K562 (cell line): Measurements from ENCODE around the gene TBC1D3B.

Experiments used
- BCL6 ChIP-seq: fragments of 250-450 bp; sonication (Bioruptor Pico); IDR thresholded peaks from 2 replicates; pipeline ENCODE4 v1.4.0; 2020
- KDM1A ChIP-seq, 2 experiments: fragments of 450-650 bp; IDR thresholded peaks; 2 replicates each; pipeline ENCODE4 v1.6.1; 2016; ENCODE audit warnings: mild to moderate bottlenecking in 2 of 2
- MYNN ChIP-seq, 2 experiments: sonication (generic); formaldehyde crosslinking in 1 of 2; IDR thresholded peaks; 2 replicates each; pipeline versions ENCODE4 v1.5.0 to v1.6.1; 2016 to 2020; ENCODE audit warnings: antibody characterized with exemption in 1 of 2, missing genetic modification reagents in 1 of 2
- NFIC ChIP-seq: fragments of 450-650 bp; IDR thresholded peaks from 2 replicates; pipeline ENCODE4 v1.6.1; 2017; ENCODE audit warnings: mild to moderate bottlenecking, inconsistent platforms
- POLR2A ChIP-seq: fragments of 450-650 bp; conservative IDR thresholded peaks from 2 replicates; pipeline ENCODE4 v1.6.1; 2016
- POLR2AphosphoS5 ChIP-seq: IDR thresholded peaks from 2 replicates; pipeline ENCODE4 v1.6.1; 2011; ENCODE audit warnings: mild to moderate bottlenecking, low read depth, low read length, moderate library complexity; ENCODE audit not compliant: control insufficient read depth, insufficient read depth
- TCFL5 ChIP-seq: fragments of 250-450 bp; sonication (Bioruptor Pico); conservative IDR thresholded peaks from 2 replicates; pipeline ENCODE4 v1.6.1; 2021; ENCODE audit warnings: mild to moderate bottlenecking, moderate library complexity, matching md5 sums
- ZFX ChIP-seq: sonication (generic); formaldehyde crosslinking; IDR thresholded peaks from 2 replicates; pipeline ENCODE4 v1.8.0; 2022; ENCODE audit warnings: mild to moderate bottlenecking, missing genetic modification reagents, moderate library complexity
- ZNF224 ChIP-seq: sonication (generic); formaldehyde crosslinking; IDR thresholded peaks from 2 replicates; pipeline ENCODE4 v1.8.0; 2022; ENCODE audit warnings: mild to moderate bottlenecking, missing genetic modification reagents
- ZNF232 ChIP-seq: sonication (generic); formaldehyde crosslinking; IDR thresholded peaks from 2 replicates; pipeline ENCODE4 v1.8.0; 2022; ENCODE audit warnings: mild to moderate bottlenecking, missing genetic modification reagents
- ZNF431 ChIP-seq: sonication (generic); formaldehyde crosslinking; IDR thresholded peaks from 2 replicates; pipeline ENCODE4 v1.8.0; 2022; ENCODE audit warnings: mild to moderate bottlenecking, missing genetic modification reagents
- TF ChIP-seq, protein P1 (sequence below), 3 experiments: IDR thresholded peaks in 2 of 3; conservative IDR thresholded peaks in 1 of 3; 2 replicates each; pipeline ENCODE4 v1.5.1; 2011 to 2012; ENCODE audit warnings: low read length in 3 of 3, mild to moderate bottlenecking in 3 of 3, control low read depth in 2 of 3, improper control_type of control experiment in 1 of 3, inconsistent platforms in 1 of 3, low read depth in 1 of 3, mixed read lengths in 1 of 3, moderate library complexity in 1 of 3; ENCODE audit not compliant: insufficient read depth in 2 of 3

DNA sequence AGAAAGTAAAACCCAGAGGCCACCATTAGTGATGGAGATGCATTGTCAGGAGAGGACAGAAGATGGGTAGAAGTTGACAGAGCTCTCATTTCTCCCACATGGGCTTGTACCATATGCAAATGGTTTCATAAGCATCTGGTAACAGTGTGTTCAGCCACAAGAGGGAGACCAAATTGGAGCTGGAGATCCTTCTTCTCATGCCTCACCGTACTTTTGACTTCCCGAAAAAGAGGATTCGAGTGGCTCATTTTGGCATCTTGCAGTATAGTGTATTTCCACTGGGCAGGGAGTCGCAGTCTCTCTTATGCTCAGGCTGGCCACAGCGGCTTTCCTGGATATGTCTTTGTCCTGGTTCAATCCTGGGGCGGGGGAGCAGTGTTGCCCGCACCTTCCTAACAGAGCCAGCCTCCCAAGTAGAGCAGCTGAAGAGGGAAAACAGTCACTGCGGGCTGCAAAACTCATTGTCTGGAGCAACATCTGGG, 23.8 kb downstream of the TBC1D3B start:
- TF ChIP-seq, protein P1, sequence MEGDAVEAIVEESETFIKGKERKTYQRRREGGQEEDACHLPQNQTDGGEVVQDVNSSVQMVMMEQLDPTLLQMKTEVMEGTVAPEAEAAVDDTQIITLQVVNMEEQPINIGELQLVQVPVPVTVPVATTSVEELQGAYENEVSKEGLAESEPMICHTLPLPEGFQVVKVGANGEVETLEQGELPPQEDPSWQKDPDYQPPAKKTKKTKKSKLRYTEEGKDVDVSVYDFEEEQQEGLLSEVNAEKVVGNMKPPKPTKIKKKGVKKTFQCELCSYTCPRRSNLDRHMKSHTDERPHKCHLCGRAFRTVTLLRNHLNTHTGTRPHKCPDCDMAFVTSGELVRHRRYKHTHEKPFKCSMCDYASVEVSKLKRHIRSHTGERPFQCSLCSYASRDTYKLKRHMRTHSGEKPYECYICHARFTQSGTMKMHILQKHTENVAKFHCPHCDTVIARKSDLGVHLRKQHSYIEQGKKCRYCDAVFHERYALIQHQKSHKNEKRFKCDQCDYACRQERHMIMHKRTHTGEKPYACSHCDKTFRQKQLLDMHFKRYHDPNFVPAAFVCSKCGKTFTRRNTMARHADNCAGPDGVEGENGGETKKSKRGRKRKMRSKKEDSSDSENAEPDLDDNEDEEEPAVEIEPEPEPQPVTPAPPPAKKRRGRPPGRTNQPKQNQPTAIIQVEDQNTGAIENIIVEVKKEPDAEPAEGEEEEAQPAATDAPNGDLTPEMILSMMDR (IDR thresholded peaks at IDR 0.05 in 2 of 3, conservative IDR thresholded peaks at IDR 0.05 in 1 of 3; ENCODE audit: insufficient read depth in 2 of 3, low read depth in 1 of 3, low read length in 3 of 3), result peak in 1 of 3 experiments; percentile 13; a peak in 1 of 6 replicates
- TF ChIP-seq ZNF431 (CRISPR knock-in tag) (no peak), TCFL5 (CRISPR knock-in tag) (no peak), ZNF232 (CRISPR knock-in tag) (no peak), BCL6 (CRISPR knock-in tag) (no peak), ZFX (CRISPR knock-in tag) (no peak), ZNF224 (CRISPR knock-in tag) (no peak), MYNN (IDR thresholded peaks at IDR 0.05) (no peak), MYNN (CRISPR knock-in tag; IDR thresholded peaks at IDR 0.05) (no peak), POLR2A (no peak), KDM1A (IDR thresholded peaks at IDR 0.05) (no peak), NFIC (no peak), POLR2AphosphoS5 (no peak)
